CD4-positive, alpha-beta memory T cell (primary cell): ENCODE results near the gene TSC22D2. TPM values are rescaled to one million over a fixed set of nuclear protein-coding genes. Genes with fewer than 3 reads are reported as not detected.
A peak's percentile ranks its signal among the peaks of the same experiment; 100 is the strongest.

Experiments used
- CTCF ChIA-PET: fragments of 350-600 bp; sonication (Branson Sonifier 250); formaldehyde crosslinking; loops from one replicate; lab custom pipeline; 2021; ENCODE audit warnings: inconsistent platforms; ENCODE audit not compliant: partially characterized antibody; lab: Charles Lee
- POLR2A ChIA-PET: fragments of 350-600 bp; sonication (Branson Sonifier 250); formaldehyde crosslinking; loops from one replicate; lab custom pipeline; 2021; ENCODE audit not compliant: partially characterized antibody; lab: Charles Lee
- DNase-seq, 5 donors: peaks; one replicate each; pipeline versions ENCODE4 v3.0.0 to v3.0.0-alpha.2; 2020 to 2022; ENCODE audit warnings: mixed read lengths in 1 of 5
- H3K27ac ChIP-seq: one replicate; pipeline ENCODE4 v1.7.0; 2013; ENCODE audit warnings: low read depth, low read length
- H3K27me3 ChIP-seq: 2 replicates; pipeline ENCODE4 v1.7.0; 2013; ENCODE audit warnings: mild to moderate bottlenecking, low read length, moderate library complexity; ENCODE audit not compliant: insufficient read depth
- H3K36me3 ChIP-seq: 2 replicates; pipeline ENCODE4 v1.7.0; 2013; ENCODE audit warnings: mild to moderate bottlenecking, low read length, moderate library complexity; ENCODE audit not compliant: insufficient read depth
- H3K4me1 ChIP-seq: 2 replicates; pipeline ENCODE4 v1.7.0; 2013; ENCODE audit warnings: mild to moderate bottlenecking, low read length, moderate library complexity; ENCODE audit not compliant: insufficient read depth
- H3K4me3 ChIP-seq, 2 donors: one replicate each; pipeline ENCODE4 v1.7.0; 2013; ENCODE audit warnings: low read length in 2 of 2, mild to moderate bottlenecking in 1 of 2
- H3K9me3 ChIP-seq, 2 donors: one replicate each; pipeline ENCODE4 v1.7.0; 2013; ENCODE audit warnings: low read length in 2 of 2, control low read depth in 1 of 2; ENCODE audit not compliant: control insufficient read depth in 1 of 2
- H3K27ac Mint-ChIP-seq, 7 donors: one replicate each; pipeline ENCODE4 v1.8.0; 2020 to 2021; ENCODE audit warnings: mixed read lengths in 7 of 7, mild to moderate bottlenecking in 6 of 7, inconsistent platforms in 3 of 7, moderate library complexity in 3 of 7
- H3K27me3 Mint-ChIP-seq, 2 donors: one replicate each; pipeline ENCODE4 v1.8.0; 2020 to 2021; ENCODE audit warnings: mixed read lengths in 2 of 2
- H3K36me3 Mint-ChIP-seq, 2 donors: one replicate each; pipeline ENCODE4 v1.8.0; 2020 to 2021; ENCODE audit warnings: mixed read lengths in 2 of 2, inconsistent platforms in 1 of 2, mild to moderate bottlenecking in 1 of 2
- H3K4me1 Mint-ChIP-seq, 4 donors: one replicate each; pipeline ENCODE4 v1.8.0; 2020 to 2021; ENCODE audit warnings: mixed read lengths in 4 of 4, mild to moderate bottlenecking in 1 of 4
- H3K4me3 Mint-ChIP-seq, 8 donors: one replicate each; pipeline ENCODE4 v1.8.0; 2020 to 2021; ENCODE audit warnings: mixed read lengths in 8 of 8, mild to moderate bottlenecking in 7 of 8, moderate library complexity in 6 of 8, inconsistent platforms in 3 of 8
- H3K9me3 Mint-ChIP-seq, 8 donors: one replicate each; pipeline ENCODE4 v1.8.0; 2020 to 2021; ENCODE audit warnings: mixed read lengths in 8 of 8, mild to moderate bottlenecking in 5 of 8, inconsistent platforms in 3 of 8, moderate library complexity in 1 of 8
- intact Hi-C: fragments of 100-400 bp; cut with micrococcal nuclease; formaldehyde crosslinking; loops from one replicate; pipeline ENCODE4 v1.15.1; 2023
- polyA plus RNA-seq, 2 donors: library from polyadenylated mRNA; unstranded; fragments of 300-500 nt; fragmentation: Illumina TruSeq; gene quantifications; one replicate each; pipeline ENCODE4 v1.2.3, GENCODE V29; 2021
- total RNA-seq, 2 experiments: library from RNA; stranded (reverse); gene quantifications; one replicate each; pipeline ENCODE4 v1.2.3, GENCODE V29; 2021

The TSC22D2 gene
- total and polyA plus RNA-seq, 4 experiments from 2014 or later = 5.5 to 25.7 (median 19.7) TPM

GRCh38 chr3:150396491-150396890 is 11.6 kb upstream of the TSC22D2 start:
- Mint-ChIP-seq H3K27me3 (peaks cover 0 to 4% of the 10 kb centered on the region in 2 donors), H3K4me1 (no peaks in the 10 kb centered on the region), H3K36me3 (no peaks in the 10 kb centered on the region), H3K9me3 (no peaks in the 10 kb centered on the region), H3K27ac (no peak overlapping the region), H3K4me3 (no peak overlapping the region)
- no peaks in the 10 kb centered on the region for H3K27me3 ChIP-seq
- CTCF ChIA-PET = interaction anchor here (1.5 to 2.3 kb wide), 2 partner anchors 16 to 99 kb away, joined by 4 to 7 read pairs; no protein-coding TSS in a partner anchor
- DNase-seq = no peak
- no peaks in the 10 kb centered on the region for H3K9me3 ChIP-seq
- no peak overlapping the region for H3K4me3 ChIP-seq
- no peak overlapping the region for H3K27ac ChIP-seq
- H3K4me1 ChIP-seq = no peaks in the 10 kb centered on the region
- no peaks in the 10 kb centered on the region for H3K36me3 ChIP-seq
- POLR2A ChIA-PET = interaction anchor here (0.9 to 3.7 kb wide), 3 partner anchors 10 to 31 kb away, joined by 3 to 14 read pairs (median 3); partner anchors contain the start of gene TSC22D2
- intact Hi-C loops = no loop called here

- Mint-ChIP-seq H3K4me1 (no peaks in the 10 kb centered on the region), H3K27ac (no peak overlapping the region), H3K27me3 (peaks cover 0 to 4% of the 10 kb centered on the region in 2 donors), H3K9me3 (no peaks in the 10 kb centered on the region), H3K36me3 (no peaks in the 10 kb centered on the region), H3K4me3 (no peak overlapping the region)
- no peaks in the 10 kb centered on the region for H3K4me1 ChIP-seq
- intact Hi-C loops = no loop called here
- H3K4me3 ChIP-seq = no peak overlapping the region
- no peaks in the 10 kb centered on the region for H3K9me3 ChIP-seq
- POLR2A ChIA-PET = interaction anchor here (0.9 to 3.7 kb wide), 3 partner anchors 10 to 30 kb away, joined by 3 to 14 read pairs (median 3); partner anchors contain the start of gene TSC22D2
- DNase-seq = no peak
- H3K27ac ChIP-seq = no peak overlapping the region
- CTCF ChIA-PET = interaction anchor here (0.6 to 2.3 kb wide), 4 partner anchors 10 to 590 kb away, joined by 4 to 7 read pairs (median 4); no protein-coding TSS in a partner anchor
- H3K36me3 ChIP-seq = no peaks in the 10 kb centered on the region
- no peaks in the 10 kb centered on the region for H3K27me3 ChIP-seq
These were observed 11.0 kb upstream of the TSC22D2 start for GRCh38 chr3:150396956-150397550.

GRCh38 chr3:150399060-150399459 is 9.0 kb upstream of the TSC22D2 start:
- DNase-seq = no peak
- no peaks in the 10 kb centered on the region for H3K4me1 ChIP-seq
- POLR2A ChIA-PET = interaction anchor here (3.7 kb wide), 1 partner anchor 9 kb away, joined by 14 read pairs; the partner anchor contains the start of gene TSC22D2
- H3K9me3 Mint-ChIP-seq = no peaks in the 10 kb centered on the region
- no peak overlapping the region for H3K4me3 Mint-ChIP-seq
- CTCF ChIA-PET = interaction anchor here (0.8 kb wide), 1 partner anchor 11 kb away, joined by 3 read pairs; no protein-coding TSS in a partner anchor
- no peak overlapping the region for H3K27ac Mint-ChIP-seq
- H3K36me3 ChIP-seq = no peaks in the 10 kb centered on the region
- no peak overlapping the region for H3K4me3 ChIP-seq
- H3K27me3 ChIP-seq = no peaks in the 10 kb centered on the region
- H3K9me3 ChIP-seq = no peaks in the 10 kb centered on the region
- H3K4me1 Mint-ChIP-seq = no peaks in the 10 kb centered on the region
- peaks cover 0 to 4% of the 10 kb centered on the region in 2 donors for H3K27me3 Mint-ChIP-seq
- intact Hi-C loops = no loop called here
- H3K27ac ChIP-seq = no peak overlapping the region
- no peaks in the 10 kb centered on the region for H3K36me3 Mint-ChIP-seq

- Mint-ChIP-seq H3K4me3 (no peak overlapping the region), H3K4me1 (no peaks in the 10 kb centered on the region), H3K36me3 (no peaks in the 10 kb centered on the region), H3K9me3 (no peaks in the 10 kb centered on the region), H3K27me3 (peaks cover 0 to 4% of the 10 kb centered on the region in 2 donors), H3K27ac (no peak overlapping the region)
- Histone ChIP-seq H3K27me3 (no peaks in the 10 kb centered on the region), H3K36me3 (no peaks in the 10 kb centered on the region), H3K4me1 (no peaks in the 10 kb centered on the region), H3K9me3 (no peaks in the 10 kb centered on the region), H3K27ac (no peak overlapping the region), H3K4me3 (no peak overlapping the region)
- intact Hi-C loops = loop anchor here (10.0 kb wide), 1 partner anchor 646 kb away; the partner anchor contains the start of gene COMMD2
- CTCF ChIA-PET = no interaction called here
- no peak for DNase-seq
- POLR2A ChIA-PET = no interaction called here
These were observed 6.8 kb upstream of the TSC22D2 start for GRCh38 chr3:150401285-150401684.

GRCh38 chr3:150402217-150402616 is 5.9 kb upstream of the TSC22D2 start:
- Histone ChIP-seq H3K4me3 (no peak overlapping the region), H3K27ac (no peak overlapping the region), H3K27me3 (no peaks in the 10 kb centered on the region), H3K4me1 (peaks cover 6% of the 10 kb centered on the region), H3K9me3 (no peaks in the 10 kb centered on the region), H3K36me3 (no peaks in the 10 kb centered on the region)
- DNase-seq = no peak
- no peak overlapping the region for H3K27ac Mint-ChIP-seq
- peaks cover 0 to 2% (median under 1%) of the 10 kb centered on the region in 4 donors for H3K4me1 Mint-ChIP-seq
- H3K36me3 Mint-ChIP-seq = no peaks in the 10 kb centered on the region
- POLR2A ChIA-PET = no interaction called here
- intact Hi-C loops = loop anchor here (10.0 kb wide), 1 partner anchor 647 kb away; the partner anchor contains the start of gene COMMD2
- H3K27me3 Mint-ChIP-seq = peaks cover 0 to 3% of the 10 kb centered on the region in 2 donors
- CTCF ChIA-PET = no interaction called here
- no peak overlapping the region for H3K4me3 Mint-ChIP-seq
- no peaks in the 10 kb centered on the region for H3K9me3 Mint-ChIP-seq

GRCh38 chr3:150404023-150404422 is 4.1 kb upstream of the TSC22D2 start:
- H3K27ac Mint-ChIP-seq = peak overlapping the region in 1 of 7 donors; percentile 58
- intact Hi-C loops = loop anchor here (10.0 kb wide), 1 partner anchor 649 kb away; the partner anchor contains the start of gene COMMD2
- H3K27me3 ChIP-seq = no peaks in the 10 kb centered on the region
- H3K4me1 ChIP-seq = peaks cover 11% of the 10 kb centered on the region
- no peak for DNase-seq
- no peaks in the 10 kb centered on the region for H3K9me3 Mint-ChIP-seq
- no peak overlapping the region for H3K4me3 Mint-ChIP-seq
- H3K27me3 Mint-ChIP-seq = no peaks in the 10 kb centered on the region
- H3K36me3 ChIP-seq = no peaks in the 10 kb centered on the region
- H3K9me3 ChIP-seq = no peaks in the 10 kb centered on the region
- H3K4me3 ChIP-seq = no peak overlapping the region
- ChIA-PET POLR2A (no interaction called here), CTCF (interaction anchor here (2.0 kb wide), 1 partner anchor 19 kb away, joined by 6 read pairs; no protein-coding TSS in a partner anchor)
- peaks cover 3 to 10% (median 7%) of the 10 kb centered on the region in 4 donors for H3K4me1 Mint-ChIP-seq
- peaks cover 0 to 2% of the 10 kb centered on the region in 2 donors for H3K36me3 Mint-ChIP-seq
- H3K27ac ChIP-seq = no peak overlapping the region
